ENCODE results near the gene SLC16A2.
A peak's percentile ranks its signal among the peaks of the same experiment; 100 is the strongest.

Gene SLC16A2

DNA sequence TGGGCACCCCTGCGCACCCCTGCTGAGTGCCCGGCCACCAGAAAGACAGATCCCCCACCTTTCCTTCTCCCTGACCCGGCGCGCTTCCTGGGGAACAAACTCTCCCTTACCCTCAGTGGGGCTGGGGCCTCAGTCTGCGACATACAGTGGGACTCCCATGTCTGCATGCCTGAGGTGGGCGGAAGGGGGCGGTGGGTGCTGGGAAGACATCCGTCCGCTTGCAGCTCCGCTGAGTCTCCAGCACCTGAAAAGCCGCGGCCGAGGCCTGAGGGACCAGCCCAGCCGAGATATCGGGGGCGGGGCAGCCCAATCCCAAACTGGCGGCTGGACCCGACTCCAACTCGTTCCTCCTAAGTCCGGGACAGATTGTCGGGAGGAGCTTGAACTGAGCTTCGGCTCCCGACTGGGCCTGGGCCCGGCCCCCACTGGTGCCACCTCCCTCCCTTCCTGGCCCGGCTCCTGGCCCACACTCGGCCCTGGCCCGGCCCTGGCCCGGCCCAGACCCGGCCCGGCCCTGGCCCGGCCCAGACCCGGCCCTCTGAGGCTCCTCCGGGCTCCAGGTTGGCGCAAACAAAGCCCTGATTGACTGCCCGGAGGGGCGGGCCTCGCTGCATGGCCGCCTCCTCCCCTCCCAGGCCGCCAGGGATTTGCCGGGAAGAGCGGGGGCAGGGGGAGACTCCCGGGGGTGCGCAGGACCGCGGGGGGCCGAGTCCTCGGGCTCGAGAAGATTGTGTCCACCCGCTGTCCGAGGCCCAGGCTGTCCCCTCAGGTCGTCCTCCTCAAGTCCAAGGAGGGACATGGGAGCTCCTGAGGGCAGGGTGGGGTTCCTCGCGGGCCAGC is 877 bp upstream of the SLC16A2 start:
- Histone ChIP-seq H3K4me1 (ENCODE audit: control insufficient read depth, insufficient read depth, low read length) (peaks cover 20% of the 10 kb centered on the region), H3K27me3 (ENCODE audit: control insufficient read depth, insufficient read depth, low read length) (peaks cover 18% of the 10 kb centered on the region; the same call in 1 of the 2 replicates), H3K36me3 (ENCODE audit: control insufficient read depth, insufficient read depth, low read length) (no peaks in the 10 kb centered on the region), H3K9ac (ENCODE audit: low read length) (peak overlapping the region; percentile 68), H3K27ac (ENCODE audit: low read depth, low read length) (peak overlapping the region; percentile 58; the same call in 1 of the 2 replicates), H3K9me3 (ENCODE audit: control insufficient read depth, insufficient read depth, low read depth, low read length) (no peaks in the 10 kb centered on the region), H3K4me3 (ENCODE audit: low read depth, low read length) (peak overlapping the region; percentile 80)

DNA sequence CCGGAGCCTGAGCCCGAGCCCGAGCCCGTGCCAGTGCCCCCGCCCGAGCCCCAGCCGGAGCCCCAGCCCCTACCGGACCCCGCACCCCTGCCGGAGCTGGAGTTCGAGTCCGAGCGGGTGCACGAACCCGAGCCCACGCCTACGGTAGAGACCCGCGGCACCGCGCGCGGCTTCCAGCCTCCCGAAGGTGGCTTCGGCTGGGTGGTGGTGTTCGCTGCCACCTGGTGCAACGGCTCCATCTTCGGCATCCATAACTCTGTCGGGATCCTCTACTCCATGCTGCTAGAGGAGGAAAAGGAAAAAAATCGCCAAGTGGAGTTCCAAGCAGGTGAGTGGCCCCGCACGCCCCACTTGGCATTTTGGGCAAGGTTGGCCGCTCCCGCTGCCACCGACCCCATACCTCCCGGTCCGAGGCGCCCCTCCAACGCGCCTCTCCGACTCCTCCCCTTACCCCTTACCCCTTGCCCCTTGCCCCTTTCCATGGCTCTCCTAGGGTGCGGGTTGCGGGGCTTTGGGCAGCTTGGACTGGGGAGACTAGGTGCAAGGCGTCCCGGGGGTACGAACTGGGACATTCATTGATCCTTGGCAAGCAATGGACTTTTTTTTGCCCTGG is 553 bp downstream of the SLC16A2 start:
- Histone ChIP-seq H3K27ac (ENCODE audit: low read depth, low read length) (no peak overlapping the region), H3K9me3 (ENCODE audit: control insufficient read depth, insufficient read depth, low read depth, low read length) (no peaks in the 10 kb centered on the region; the same call in 1 of the 2 replicates), H3K4me3 (ENCODE audit: low read depth, low read length) (peak overlapping the region; percentile 80), H3K4me1 (ENCODE audit: control insufficient read depth, insufficient read depth, low read length) (peaks cover 20% of the 10 kb centered on the region), H3K27me3 (ENCODE audit: control insufficient read depth, insufficient read depth, low read length) (peaks cover 18% of the 10 kb centered on the region; the same call in 1 of the 2 replicates), H3K9ac (ENCODE audit: low read length) (peak overlapping the region; percentile 71), H3K36me3 (ENCODE audit: control insufficient read depth, insufficient read depth, low read length) (no peaks in the 10 kb centered on the region)

DNA sequence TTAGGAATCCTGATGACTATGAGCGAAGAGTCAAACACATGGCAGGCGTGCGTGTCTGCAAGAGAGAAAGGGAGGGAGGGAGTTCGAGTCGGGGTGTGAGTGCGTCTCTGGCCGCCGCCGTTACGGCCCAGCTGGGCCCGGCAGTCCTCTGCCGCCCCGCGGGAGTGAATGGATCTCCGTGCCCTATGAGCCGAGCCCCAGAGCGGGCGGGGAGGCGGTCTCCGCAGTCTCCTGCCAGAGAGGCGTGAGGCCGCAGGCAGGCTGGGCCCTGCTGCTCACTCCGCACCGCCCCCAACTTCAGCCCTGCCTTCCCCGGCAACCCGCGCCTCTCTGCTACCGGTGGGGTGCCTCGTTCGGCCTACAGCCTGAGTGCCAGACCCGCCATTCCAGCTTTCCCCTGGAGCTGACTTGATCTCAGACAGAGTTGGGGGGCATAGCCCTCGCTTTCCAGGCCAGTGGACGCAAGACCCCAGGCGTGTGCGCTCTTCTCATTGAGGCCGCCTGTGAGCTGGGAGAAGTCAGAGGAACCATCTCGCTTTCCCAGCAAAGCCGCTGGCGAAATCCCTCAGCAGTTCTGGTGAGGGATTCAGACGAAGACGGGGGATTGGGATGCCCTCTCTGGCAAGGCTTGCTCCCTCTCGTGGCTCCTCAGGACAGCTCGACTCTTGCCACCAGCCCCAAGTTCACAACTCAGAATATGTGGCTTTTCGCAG is 1.4 kb downstream of the SLC16A2 start:
- H3K9me3 ChIP-seq (ENCODE audit: control insufficient read depth, insufficient read depth, low read depth, low read length), result no peaks in the 10 kb centered on the region; the same call in 1 of the 2 replicates
- H3K36me3 ChIP-seq (ENCODE audit: control insufficient read depth, insufficient read depth, low read length), result no peaks in the 10 kb centered on the region
- H3K4me3 ChIP-seq (ENCODE audit: low read depth, low read length), result peak overlapping the region; percentile 80
- peaks cover 16% of the 10 kb centered on the region; the same call in 1 of the 2 replicates for H3K27me3 ChIP-seq (ENCODE audit: control insufficient read depth, insufficient read depth, low read length)
- no peak overlapping the region for H3K27ac ChIP-seq (ENCODE audit: low read depth, low read length)
- H3K9ac ChIP-seq (ENCODE audit: low read length), result peak overlapping the region; percentile 71
- H3K4me1 ChIP-seq (ENCODE audit: control insufficient read depth, insufficient read depth, low read length), result peaks cover 20% of the 10 kb centered on the region

DNA sequence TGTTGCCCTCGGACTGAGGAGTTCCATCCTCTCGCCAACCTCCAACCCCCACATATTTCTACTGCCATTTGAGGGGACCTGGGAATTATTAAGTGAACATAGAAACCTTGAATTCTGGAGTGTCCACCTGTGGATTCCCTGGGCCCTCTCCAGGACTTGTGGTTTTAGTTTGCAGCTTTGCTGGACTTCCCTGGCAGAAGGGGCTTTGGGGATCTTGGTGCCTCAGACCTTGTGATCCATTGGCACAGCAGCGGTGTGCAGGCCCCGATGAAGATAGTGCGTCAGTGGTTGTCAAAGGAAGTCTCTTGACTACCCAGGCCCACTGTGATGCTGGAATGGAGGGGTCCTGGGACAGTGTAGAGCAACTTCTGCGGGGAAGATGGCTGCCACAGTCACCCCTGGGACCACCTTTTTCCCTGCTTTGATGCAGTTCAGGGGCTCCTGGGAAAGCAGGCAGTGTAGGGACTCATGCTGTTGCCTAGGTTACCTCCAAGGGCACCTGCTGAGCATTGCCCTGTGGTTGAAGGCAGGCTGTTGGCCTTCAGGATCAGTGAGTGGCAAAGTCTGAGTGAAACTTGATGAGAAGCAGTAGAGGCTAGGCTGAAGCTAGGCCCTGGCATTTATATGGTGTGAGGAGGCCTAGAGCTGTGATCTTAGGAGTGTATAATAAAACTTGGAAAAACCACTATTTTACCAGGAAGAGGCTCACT is 2.2 kb downstream of the SLC16A2 start:
- H3K9ac ChIP-seq (ENCODE audit: low read length), result peak overlapping the region; percentile 5

DNA sequence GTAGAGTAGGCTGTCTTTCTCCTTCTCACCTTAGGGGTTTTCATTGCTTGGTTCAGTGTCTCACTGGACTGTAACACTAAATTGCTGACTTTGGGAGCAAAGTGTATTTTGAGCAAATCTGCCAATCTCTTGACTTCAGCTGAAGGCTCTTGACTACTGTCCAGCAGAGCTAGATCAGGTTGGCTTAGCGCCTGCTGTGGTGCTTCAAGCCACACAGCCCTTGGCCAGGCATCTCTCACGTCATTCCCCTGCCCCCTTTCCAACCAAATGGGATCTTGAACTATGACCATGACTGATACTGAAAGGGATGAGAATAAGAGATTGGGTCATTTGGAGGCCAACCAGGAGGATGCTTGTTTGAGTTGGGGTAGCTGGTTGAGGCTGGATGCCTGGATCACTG is 4.8 kb downstream of the SLC16A2 start:
- Histone ChIP-seq H3K27ac (ENCODE audit: low read depth, low read length) (no peak overlapping the region), H3K4me3 (ENCODE audit: low read depth, low read length) (no peak overlapping the region), H3K9me3 (ENCODE audit: control insufficient read depth, insufficient read depth, low read depth, low read length) (no peaks in the 10 kb centered on the region; the same call in 1 of the 2 replicates), H3K4me1 (ENCODE audit: control insufficient read depth, insufficient read depth, low read length) (peaks cover 15% of the 10 kb centered on the region), H3K27me3 (ENCODE audit: control insufficient read depth, insufficient read depth, low read length) (no peaks in the 10 kb centered on the region; the same call in 1 of the 2 replicates), H3K36me3 (ENCODE audit: control insufficient read depth, insufficient read depth, low read length) (no peaks in the 10 kb centered on the region), H3K9ac (ENCODE audit: low read length) (no peak overlapping the region)

More for the DNA sequence above, 2.2 kb downstream of the SLC16A2 start:
- no peaks in the 10 kb centered on the region for H3K36me3 ChIP-seq (ENCODE audit: control insufficient read depth, insufficient read depth, low read length)
- no peaks in the 10 kb centered on the region; the same call in 1 of the 2 replicates for H3K9me3 ChIP-seq (ENCODE audit: control insufficient read depth, insufficient read depth, low read depth, low read length)
- no peak overlapping the region for H3K27ac ChIP-seq (ENCODE audit: low read depth, low read length)
- H3K27me3 ChIP-seq (ENCODE audit: control insufficient read depth, insufficient read depth, low read length), result peaks cover 12% of the 10 kb centered on the region; the same call in 1 of the 2 replicates
- peak overlapping the region; percentile 80 for H3K4me3 ChIP-seq (ENCODE audit: low read depth, low read length)
- peaks cover 20% of the 10 kb centered on the region for H3K4me1 ChIP-seq (ENCODE audit: control insufficient read depth, insufficient read depth, low read length)

DNA sequence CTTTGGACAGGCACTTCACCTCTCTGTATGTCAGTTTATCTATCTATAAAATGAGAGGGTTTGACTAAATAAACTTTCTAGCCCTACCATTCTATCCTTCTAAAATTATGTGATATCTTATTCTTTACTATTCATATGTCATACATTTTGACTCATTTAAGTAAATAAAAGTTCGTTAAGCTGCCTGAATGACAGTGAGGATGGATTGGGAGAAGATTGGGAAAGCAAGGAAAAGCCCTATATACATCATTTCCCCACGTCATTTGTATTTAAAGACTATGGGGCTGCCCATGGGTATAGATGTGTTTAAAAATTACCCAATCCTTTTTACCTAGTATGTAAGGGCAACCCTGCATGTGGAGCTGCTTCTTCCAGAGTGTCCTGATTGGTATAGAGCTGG is 5.3 kb downstream of the SLC16A2 start:
- H3K4me3 ChIP-seq (ENCODE audit: low read depth, low read length), result no peak overlapping the region
- H3K4me1 ChIP-seq (ENCODE audit: control insufficient read depth, insufficient read depth, low read length), result peaks cover 16% of the 10 kb centered on the region
- no peak overlapping the region for H3K27ac ChIP-seq (ENCODE audit: low read depth, low read length)
- no peaks in the 10 kb centered on the region for H3K36me3 ChIP-seq (ENCODE audit: control insufficient read depth, insufficient read depth, low read length)
- H3K9me3 ChIP-seq (ENCODE audit: control insufficient read depth, insufficient read depth, low read depth, low read length), result no peaks in the 10 kb centered on the region; the same call in 1 of the 2 replicates
- H3K27me3 ChIP-seq (ENCODE audit: control insufficient read depth, insufficient read depth, low read length), result no peaks in the 10 kb centered on the region; the same call in 1 of the 2 replicates
- H3K9ac ChIP-seq (ENCODE audit: low read length), result no peak overlapping the region

DNA sequence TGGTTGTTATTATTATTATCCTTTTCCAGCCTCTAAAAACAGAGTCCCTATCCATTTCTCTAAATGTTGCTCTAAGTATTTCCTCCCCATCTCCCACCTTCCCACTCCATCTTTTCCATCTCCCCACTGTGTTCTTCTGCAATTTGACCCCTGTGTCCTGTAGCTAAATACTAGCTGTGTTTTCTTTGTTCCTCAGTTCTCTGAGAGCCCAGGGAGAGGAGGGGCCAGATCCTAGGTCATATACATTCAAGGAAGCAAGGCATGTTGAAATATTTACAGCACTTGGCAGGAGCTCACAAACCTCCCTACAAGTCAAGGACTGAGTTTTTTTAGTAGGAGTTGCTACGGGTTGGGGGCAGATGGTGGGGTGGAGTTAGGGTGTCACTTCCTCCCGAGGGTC is 10.5 kb downstream of the SLC16A2 start:
- Histone ChIP-seq H3K27ac (ENCODE audit: low read depth, low read length) (no peak overlapping the region), H3K27me3 (ENCODE audit: control insufficient read depth, insufficient read depth, low read length) (no peaks in the 10 kb centered on the region), H3K9me3 (ENCODE audit: control insufficient read depth, insufficient read depth, low read depth, low read length) (no peaks in the 10 kb centered on the region; the same call in 1 of the 2 replicates), H3K9ac (ENCODE audit: low read length) (no peak overlapping the region), H3K4me1 (ENCODE audit: control insufficient read depth, insufficient read depth, low read length) (peaks cover 11% of the 10 kb centered on the region), H3K4me3 (ENCODE audit: low read depth, low read length) (no peak overlapping the region), H3K36me3 (ENCODE audit: control insufficient read depth, insufficient read depth, low read length) (no peaks in the 10 kb centered on the region)

DNA sequence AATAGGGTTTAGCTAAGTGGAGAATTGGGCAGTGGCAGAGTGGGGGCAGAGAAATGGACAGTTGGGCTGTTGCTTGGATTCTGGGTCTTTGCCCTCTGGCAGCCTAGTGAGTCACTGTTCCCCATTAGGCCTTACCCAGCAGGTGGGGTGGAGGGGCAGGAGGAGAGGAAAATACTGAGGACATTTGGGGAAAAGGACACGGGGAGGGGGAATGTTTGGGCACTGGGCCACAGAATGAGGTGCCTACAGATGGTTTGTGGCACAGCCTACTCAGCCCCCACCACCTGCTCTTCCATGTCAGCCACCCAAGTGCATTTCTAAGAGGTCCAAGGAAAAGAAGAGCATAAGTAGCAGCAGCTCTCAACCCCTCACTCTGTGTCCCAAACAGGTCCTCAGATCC is 13.0 kb downstream of the SLC16A2 start:
- peaks cover 11% of the 10 kb centered on the region for H3K4me1 ChIP-seq (ENCODE audit: control insufficient read depth, insufficient read depth, low read length)
- no peak overlapping the region for H3K27ac ChIP-seq (ENCODE audit: low read depth, low read length)
- H3K27me3 ChIP-seq (ENCODE audit: control insufficient read depth, insufficient read depth, low read length), result no peaks in the 10 kb centered on the region; the same call in 1 of the 2 replicates
- H3K9ac ChIP-seq (ENCODE audit: low read length), result no peak overlapping the region
- no peaks in the 10 kb centered on the region for H3K9me3 ChIP-seq (ENCODE audit: control insufficient read depth, insufficient read depth, low read depth, low read length)
- no peaks in the 10 kb centered on the region for H3K36me3 ChIP-seq (ENCODE audit: control insufficient read depth, insufficient read depth, low read length)
- no peak overlapping the region for H3K4me3 ChIP-seq (ENCODE audit: low read depth, low read length)

DNA sequence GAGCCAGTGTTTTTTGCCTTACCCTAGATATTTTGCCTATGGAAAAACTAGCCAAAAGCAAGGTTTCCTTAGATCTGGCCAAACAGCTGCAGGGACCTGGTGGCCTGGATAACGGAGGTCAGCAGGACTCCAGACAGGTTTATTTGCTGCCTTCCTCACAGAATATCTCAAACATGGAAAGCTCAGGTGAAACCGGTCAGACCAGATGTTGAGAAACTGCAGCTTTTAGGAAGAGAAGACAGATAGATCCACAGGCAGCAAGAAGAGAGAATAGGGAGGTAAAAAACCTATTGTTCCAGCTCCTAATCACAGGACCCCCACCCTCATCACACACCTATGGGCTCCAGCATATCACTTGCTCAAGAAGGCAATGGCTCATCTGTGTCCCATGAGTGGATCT is 16.2 kb downstream of the SLC16A2 start:
- H3K9me3 ChIP-seq (ENCODE audit: control insufficient read depth, insufficient read depth, low read depth, low read length), result no peaks in the 10 kb centered on the region
- no peak overlapping the region for H3K9ac ChIP-seq (ENCODE audit: low read length)
- H3K27ac ChIP-seq (ENCODE audit: low read depth, low read length), result no peak overlapping the region
- peaks cover under 1% of the 10 kb centered on the region; the same call in 1 of the 2 replicates for H3K4me1 ChIP-seq (ENCODE audit: control insufficient read depth, insufficient read depth, low read length)
- H3K4me3 ChIP-seq (ENCODE audit: low read depth, low read length), result no peak overlapping the region
- no peaks in the 10 kb centered on the region; the same call in 1 of the 2 replicates for H3K27me3 ChIP-seq (ENCODE audit: control insufficient read depth, insufficient read depth, low read length)
- H3K36me3 ChIP-seq (ENCODE audit: control insufficient read depth, insufficient read depth, low read length), result no peaks in the 10 kb centered on the region

DNA sequence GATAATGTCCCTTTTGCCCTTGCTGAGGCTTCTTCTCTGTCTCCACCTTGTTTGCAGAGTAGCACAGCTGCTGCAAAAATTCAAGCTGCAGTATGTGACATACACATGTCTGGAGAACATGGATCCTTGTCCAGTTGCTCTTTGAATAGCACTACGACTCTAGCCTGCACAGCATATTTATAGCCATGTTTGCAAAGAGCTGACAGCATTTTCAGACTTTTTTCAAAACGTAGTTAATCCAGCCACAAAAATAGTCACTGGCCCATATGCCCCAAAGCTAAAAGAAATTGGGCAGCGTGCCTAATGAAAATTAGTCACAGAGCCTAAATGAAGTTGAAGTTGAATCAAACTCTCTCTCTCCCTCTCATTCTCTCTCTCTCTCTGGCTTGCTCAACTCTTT is 17.5 kb downstream of the SLC16A2 start:
- H3K9ac ChIP-seq (ENCODE audit: low read length), result no peak overlapping the region
- H3K27me3 ChIP-seq (ENCODE audit: control insufficient read depth, insufficient read depth, low read length), result no peaks in the 10 kb centered on the region; the same call in 1 of the 2 replicates
- no peaks in the 10 kb centered on the region for H3K36me3 ChIP-seq (ENCODE audit: control insufficient read depth, insufficient read depth, low read length)
- peaks cover 11% of the 10 kb centered on the region; the same call in 1 of the 2 replicates for H3K4me1 ChIP-seq (ENCODE audit: control insufficient read depth, insufficient read depth, low read length)
- no peak overlapping the region for H3K4me3 ChIP-seq (ENCODE audit: low read depth, low read length)
- no peaks in the 10 kb centered on the region for H3K9me3 ChIP-seq (ENCODE audit: control insufficient read depth, insufficient read depth, low read depth, low read length)
- H3K27ac ChIP-seq (ENCODE audit: low read depth, low read length), result no peak overlapping the region
